GM19467 (cell line): ENCODE results near the gene PADI1.

Experiments
- ATAC-seq: cut with Tn5 transposase; IDR thresholded peaks from one replicate; pipeline ENCODE4 v1.9.1; 2021; ENCODE audit warnings: mild to moderate bottlenecking, moderate library complexity; ENCODE audit not compliant: unreplicated experiment

Gene PADI1

DNA sequence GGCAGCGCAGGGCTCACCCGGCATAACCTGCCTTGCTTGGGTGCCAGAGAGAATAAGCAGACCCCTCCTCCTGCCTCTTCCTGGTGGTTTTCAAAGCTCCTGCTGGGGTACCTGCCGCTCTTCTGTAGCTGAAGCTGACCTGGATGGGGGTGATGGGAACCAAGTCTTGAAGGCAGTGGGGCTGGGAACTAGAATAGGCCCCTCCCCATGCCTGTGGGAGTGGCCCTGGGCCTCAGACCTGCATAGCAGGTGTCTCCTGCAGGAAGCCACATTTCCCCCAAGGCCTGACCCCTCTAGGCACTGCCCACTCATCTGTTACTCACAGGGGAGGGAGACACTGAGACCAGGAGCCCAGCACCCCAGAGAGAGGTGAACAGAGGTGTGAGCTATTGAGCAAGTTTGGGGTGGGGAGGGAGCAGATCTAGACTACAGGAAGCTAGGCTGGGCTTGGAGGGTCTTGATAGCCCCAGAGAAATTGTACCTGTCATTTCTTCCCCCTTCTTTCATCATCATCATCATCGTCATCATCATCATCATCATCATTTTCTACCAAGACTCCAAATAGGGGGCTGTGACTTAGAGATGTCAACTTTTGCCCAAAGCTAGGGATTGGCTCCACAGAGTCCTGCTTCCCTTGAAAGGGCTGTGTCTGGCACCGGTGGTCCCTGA lies 10.1 kb downstream of the PADI1 start:
- ATAC-seq = no peak

DNA sequence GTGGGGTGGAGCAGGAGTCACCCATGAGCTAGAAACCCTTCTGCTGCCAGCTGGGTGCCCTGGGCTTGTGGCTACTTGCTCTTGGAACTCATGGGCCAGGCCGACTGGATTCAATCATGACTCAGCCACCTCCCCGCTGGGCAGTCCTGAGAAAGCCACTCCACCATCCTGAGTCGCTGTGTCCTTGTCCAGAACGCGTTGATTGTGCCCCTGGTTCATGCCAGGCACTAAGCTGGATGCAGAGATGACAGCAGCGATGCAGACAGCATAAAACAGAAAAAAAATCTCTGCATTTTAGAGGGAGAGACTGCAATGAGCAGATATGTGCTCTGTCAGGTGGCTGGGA lies 10.6 kb downstream of the PADI1 start:
- no peak for ATAC-seq

DNA sequence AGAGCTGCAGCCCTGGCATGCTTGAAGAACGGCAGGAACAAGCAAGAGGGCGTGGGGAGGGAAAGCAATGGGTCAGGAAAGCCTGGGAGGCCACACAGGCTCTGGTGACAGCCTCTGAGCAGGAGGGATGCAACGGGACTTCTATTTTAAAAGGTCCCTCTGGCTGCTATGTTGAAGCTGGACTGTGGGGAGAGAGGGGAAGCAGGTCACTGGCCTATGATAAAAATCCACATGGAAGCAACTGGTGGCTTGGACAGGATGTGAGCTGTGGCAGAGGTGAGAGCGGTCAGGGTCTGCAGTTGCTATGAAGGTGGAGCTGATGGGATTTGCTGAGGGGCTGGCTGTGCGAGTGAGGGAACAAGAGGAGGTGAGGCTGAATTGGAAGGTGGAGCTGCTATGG lies 11.2 kb downstream of the PADI1 start:
- ATAC-seq = no peak

DNA sequence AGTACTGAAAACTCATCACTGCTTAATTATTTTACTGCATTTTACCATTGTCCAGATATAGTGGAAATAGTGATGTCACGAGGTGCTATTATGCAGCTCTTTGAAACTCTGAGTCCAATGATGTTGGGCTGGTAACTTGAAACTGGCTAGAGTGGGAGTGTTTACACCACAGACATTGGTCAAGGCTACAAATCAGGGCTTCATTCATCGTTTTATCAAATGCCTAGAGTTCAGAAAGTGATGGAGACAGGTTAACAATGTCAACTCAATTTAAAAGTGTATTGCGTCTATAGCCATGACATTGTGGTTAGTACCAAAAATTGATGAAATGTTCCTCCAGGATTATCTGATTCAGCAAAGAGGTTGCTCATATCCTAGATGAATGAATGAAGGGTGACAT lies 12.7 kb downstream of the PADI1 start:
- no peak for ATAC-seq

DNA sequence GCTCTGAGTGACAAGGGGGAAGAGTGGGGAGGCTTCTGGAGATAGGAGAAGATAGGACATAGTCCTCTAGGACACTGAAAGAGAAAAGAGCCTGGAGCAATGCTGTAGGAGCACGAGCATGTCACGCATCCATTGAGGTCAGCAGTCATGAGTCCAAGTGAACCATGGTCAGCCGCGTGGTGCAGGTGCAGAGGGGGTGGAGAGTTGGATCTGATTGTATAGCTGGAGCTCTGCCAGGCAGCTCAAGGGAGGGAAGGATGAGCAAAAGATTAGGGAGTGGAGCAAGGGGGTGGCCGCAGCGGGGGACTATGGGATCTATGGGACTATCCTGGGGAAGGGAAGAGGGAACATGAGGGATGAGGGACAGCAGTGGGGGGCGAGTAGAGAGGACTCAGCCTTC lies 14.0 kb downstream of the PADI1 start:
- ATAC-seq = no peak

DNA sequence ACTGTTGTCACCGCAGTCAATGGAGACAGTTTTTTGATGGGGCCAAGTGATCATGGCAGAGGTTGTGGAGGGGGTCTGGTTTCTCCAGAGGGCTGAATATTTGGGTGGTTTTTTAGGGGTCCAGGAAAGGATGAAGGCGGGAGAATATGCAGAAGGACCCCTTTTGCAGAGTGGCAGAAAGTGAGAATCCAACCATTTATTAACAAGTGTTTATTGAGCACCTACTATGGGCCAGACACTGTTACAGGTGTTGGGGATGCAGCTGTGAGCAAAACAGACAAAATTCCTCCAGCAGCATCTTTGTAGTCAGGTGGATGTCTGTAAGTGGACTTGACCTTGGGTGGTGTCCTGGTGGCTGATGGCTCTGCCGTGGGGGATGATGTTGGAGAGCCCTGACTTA lies 15.4 kb downstream of the PADI1 start:
- ATAC-seq = no peak

DNA sequence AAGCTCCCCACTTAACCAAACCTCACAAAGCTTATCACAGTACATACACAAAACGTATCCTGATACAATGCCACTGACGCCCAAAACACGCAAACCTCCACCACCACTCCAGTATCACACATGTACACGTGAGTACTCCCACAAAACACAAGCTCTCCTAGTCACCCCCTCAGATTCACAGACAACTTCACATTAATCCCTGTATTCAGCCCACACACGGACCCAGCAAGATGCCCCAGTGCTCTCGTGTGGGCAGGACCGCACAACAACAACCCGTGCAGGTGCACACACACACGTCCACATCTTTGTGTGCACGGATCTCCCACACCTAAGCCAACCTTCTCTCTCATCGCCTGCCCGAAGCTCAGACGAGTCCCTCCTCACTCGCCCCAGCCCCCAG lies 17.6 kb downstream of the PADI1 start:
- no peak for ATAC-seq

DNA sequence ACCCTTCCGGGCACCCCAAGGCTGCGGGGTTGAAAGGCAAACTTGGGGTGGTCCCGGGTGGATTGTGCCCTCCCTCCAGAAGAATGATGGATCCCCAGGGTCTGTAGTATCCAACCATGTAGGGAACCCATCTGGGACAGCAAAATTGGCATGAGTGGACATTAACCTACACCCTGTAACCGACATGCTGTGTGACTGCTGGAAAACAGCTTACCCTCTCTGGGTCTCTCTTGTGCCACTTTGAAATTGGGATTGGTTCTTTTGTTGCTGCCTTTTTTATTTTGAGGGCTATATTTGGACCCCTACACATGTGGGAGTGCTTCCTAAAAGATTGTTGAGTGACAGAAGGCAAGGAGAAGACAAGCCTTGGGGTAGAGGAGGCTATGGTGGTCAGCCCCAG lies 19.5 kb downstream of the PADI1 start:
- no peak for ATAC-seq

DNA sequence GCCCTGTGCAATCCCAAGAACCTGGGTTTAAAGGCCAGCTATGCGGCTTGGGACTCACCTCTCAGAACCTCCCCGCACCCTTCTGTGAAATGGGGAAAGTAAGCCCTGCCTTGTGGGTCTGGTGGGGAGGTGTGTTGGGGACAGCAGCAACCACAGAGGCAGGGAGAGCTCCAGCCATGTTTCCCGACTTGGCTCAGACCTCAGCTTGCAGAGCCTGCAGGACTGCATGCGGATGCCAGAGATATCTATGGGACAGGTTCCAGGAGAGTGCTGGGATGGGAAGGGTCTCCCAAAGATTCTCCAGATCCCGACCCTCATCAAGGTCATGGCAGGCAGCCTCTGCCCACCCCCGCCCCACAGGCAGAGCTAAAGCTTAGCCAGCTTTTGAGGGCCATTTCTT lies 20.2 kb downstream of the PADI1 start:
- no peak for ATAC-seq

DNA sequence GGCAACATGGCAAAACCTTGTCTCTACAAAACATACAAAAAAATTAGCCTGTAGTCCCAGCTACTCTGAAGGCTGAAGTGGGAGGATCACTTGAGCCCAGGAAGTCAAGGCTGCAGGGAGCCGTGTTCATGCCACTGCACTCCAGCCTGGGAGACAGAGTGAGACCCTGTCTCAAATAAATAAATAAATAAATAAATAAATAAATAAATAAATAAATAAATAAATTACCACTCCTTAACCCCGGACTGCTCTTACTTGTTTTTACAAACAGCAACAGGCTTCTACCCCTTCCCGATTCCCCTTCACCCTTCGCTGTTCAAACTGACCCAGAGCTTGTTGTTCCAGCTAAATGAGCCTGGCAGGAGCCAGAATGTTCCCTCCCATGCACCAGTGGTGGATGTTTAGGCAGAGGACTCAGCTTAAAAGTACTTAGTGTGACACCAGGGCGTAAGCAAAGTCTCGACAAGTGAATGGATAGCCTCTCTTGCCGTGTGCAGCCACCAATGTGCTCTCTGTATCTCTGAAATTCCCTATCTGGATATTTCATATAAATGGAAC lies 22.5 kb downstream of the PADI1 start:
- no peak for ATAC-seq

DNA sequence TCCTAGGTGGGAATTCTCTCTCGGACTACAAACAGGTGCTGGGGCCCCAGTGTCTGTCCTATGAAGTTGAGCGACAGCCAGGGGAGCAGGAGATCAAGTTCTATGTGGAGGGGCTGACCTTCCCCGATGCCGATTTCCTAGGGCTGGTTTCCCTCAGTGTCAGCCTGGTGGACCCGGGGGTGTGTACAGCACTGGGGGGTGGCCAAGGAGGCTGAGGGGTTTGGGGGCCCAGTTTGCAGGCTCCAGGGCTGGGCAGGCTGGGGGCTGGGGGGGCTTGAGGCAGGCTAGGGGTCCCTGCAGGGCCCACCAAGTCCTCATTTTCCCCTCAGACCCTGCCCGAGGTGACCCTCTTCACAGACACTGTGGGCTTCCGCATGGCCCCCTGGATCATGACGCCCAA lies 23.7 kb downstream of the PADI1 start:
- no peak for ATAC-seq

DNA sequence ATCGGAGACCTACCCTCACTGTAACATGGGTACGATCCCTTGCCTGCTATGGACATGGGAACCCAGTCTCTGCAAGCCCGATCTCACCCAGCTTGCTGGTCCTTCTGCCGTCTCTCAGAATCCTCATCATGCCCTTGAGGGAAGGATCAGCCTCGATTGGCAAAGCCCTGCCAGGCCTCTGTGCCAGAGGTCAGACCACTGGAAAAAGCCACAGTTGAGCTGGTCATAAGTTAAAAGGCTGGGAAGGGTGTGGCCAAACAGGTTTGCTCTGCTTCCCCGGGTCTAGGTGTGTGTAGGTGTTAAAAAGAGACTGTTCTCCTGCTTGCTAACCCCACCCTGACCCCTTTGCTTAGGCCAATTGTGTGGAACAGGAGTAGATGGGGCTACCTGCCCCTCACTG lies 24.5 kb downstream of the PADI1 start:
- no peak for ATAC-seq

DNA sequence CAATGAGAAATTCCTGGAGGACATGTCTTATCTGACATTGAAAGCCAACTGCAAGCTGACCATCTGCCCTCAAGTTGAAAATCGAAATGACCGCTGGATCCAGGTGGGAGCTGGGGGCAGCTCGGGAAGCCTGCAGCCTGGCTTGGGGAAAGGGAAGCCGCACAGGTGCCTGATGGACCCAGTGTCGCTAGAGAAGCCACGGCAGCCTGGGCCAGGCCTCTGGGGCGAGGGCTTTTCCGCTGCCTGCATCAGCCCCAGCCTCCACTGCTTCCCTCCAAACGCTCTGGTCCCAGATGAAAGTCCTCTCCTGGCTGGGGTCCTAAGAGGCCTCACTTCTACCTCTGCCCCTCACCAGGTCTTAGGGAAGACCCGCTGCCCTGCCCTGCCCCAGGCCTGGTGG lies 25.2 kb downstream of the PADI1 start:
- ATAC-seq = no peak

DNA sequence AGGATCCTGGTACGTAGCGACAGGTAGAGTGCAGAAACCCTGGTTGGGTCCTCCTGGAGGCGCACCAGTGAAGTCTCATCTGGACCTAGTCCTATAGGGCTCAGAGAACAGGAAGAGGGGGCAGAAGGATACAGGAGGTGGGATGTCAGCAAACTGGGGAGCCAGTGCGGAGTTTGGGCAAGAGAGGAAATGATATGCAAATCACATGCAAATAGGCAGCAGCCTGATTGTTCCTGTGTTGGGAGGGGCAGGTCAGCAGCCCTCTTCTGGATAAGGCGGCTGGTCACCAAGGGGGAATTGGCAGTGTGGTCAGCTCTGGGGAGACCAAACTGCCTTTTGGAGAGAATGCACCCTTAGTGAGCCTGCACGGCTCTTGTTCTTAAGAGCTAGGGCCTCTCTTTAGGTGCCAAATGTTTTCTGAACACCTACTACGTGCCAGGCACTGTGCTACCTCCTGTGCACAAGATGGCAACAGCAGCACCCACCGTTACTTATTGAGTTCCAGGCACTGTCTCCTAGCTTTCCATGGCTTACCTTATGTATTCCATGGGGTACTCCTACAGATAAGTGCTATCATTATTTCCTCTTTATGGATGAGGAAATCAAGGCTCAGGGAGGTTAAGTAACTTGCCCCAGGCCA lies 25.9 kb downstream of the PADI1 start:
- no peak for ATAC-seq

DNA sequence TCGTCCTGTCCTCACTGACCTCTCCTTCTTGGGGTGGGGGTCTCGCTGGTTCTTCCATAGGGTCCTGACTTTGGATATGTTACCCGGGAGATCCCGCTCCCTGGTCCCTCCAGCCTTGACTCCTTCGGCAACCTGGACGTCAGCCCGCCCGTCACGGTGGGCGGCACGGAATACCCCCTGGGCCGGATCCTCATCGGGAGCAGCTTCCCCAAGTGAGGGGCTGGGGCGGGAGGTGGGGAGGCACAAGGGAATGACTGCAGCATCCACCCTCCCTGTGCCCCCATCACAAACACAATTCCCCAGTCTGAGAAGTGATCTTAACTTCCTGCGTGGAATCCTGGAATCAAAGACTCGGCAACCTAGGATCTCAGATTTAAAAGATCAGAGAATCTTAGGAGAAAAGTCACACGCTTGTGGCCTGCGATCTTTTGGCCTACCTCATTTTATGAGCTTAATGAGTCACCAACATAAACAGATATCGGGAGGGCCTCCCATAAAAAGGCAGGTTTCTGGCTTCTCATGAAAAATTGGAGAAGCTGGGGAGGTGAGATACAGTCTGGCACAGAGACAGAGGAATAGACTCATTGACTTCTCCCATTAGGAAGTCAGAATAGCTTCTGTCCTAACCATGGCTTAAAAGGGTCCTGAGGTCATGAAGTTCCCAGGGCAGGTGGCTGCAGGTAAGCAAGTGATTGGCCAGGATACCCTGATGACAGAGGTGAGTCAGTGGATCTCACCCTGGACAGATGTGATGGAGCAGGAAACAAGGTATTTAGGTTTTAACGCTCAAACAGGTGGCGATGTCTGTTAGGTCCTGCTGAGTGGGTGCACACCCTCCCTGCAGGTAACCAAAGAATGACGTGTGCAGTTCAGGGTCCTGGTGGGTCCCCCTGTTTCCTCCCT lies 28.1 kb downstream of the PADI1 start:
- no peak for ATAC-seq

DNA sequence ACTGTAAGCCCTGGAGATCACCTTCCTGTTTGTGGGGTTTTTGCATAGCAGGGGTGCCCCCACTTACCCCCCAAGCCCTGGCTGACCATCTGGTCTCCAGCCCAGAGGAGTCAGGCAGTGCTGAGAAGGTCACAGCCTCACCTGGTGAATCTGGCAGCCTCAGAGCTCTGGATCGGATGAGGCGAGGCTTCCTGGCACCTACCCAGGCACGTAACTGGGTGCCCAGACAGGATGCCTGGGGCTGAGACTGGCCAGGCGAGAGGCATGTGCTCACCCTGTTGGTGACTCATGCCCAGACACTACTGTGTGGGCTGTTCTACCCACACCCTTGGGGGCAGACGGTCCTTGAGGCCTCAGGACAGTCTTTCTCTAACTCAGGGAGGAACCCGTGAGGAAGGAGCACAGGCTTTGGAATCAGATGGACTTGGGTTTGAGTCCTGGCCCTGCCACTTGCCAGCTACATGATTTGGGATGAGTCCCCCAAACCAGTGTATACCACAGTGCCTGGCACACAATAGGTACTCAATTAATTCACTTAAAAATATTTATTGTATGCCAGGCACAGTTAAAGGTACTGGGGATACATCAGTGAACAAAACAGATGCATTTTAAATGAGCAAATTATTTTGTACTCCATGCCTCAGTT lies 28.9 kb downstream of the PADI1 start:
- no peak for ATAC-seq

DNA sequence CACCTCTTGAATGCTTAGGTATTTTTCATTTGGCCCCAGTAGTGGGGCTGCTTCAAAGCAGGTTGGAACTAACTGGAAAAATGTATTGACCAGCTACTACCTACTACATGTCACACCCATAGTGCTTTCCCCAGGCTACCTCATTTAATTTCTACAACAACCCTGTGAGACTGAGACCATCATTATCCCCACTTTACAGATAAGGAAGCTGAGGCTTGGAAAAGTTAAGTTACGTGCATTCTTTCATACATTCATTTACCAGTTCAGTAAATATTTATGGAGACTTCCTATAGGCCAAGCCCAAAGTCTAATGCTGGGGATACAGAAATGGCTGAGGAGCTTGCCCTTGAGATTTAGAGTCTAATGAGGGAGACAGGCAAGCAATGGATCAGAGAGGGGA lies 29.5 kb downstream of the PADI1 start:
- ATAC-seq = no peak

DNA sequence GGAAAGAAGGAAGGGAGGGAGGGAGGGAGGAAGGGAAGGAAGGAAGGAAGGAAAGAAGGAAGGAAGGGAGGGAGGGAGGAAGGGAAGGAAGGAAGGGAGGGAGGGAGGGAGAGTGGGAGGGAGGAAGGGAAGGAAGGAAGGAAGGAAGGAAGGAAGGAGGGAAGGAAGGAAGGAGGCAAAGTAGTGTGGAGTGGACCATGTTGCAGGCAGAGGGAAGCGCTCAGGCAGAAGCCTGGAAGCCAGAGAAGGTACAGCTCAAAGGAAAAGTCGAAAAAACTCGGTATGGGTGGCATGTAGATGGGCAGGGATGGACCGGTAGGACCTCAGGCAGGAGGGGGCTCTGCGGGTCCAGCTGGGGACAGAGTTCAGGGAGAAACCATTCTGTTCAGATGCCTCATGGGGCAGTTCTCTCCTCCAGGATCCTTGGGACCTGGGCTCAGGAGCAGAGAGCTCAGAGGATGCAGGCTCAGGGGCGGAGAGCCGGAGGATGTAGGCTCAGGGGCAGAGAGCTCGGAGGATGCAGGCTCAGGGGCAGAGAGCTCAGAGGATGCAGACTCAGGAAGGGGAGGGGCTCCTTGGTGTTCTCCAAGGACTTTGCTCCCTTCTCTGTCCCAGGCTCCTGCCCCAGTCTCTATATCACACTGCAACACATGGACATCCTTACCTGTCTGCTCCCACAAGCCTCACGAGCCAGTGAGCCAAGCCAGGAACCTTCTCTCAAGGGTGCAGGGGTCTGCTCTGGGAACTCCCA lies 30.4 kb downstream of the PADI1 start:
- ATAC-seq = no peak

DNA sequence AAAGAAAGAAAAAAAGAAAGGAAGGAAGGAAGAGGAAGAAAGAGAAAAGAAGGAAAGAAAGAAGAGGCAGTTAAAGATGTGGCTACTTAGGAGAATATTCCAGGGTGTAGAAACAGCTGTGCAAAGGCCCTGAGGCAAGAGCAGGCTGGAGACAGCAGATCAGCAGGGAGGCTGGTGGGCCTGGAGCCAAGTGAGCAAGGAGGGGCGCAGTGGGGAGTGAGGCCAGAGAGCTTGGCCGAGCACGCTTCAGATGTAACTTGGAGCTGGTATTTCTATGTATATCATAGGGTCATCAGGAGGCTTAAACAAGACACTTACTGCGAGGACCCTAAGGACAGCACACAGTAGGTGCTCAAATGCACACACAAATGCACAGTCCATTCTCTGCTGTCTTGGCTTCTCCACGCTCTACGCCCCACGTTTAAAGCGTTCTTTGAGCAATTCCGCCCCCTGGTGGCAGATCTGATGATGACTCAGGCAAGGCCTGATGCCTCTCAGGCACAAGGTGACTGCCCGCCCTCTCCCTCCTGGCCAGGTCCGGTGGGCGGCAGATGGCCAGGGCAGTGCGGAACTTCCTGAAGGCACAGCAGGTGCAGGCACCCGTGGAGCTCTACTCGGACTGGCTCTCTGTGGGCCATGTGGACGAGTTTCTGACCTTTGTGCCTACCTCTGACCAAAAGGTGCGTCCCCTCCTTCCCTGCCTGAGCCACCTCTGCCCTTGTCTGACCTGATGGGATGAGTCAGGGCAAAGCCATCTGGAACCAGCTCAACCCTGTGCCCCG lies 32.0 kb downstream of the PADI1 start:
- ATAC-seq = no peak

DNA sequence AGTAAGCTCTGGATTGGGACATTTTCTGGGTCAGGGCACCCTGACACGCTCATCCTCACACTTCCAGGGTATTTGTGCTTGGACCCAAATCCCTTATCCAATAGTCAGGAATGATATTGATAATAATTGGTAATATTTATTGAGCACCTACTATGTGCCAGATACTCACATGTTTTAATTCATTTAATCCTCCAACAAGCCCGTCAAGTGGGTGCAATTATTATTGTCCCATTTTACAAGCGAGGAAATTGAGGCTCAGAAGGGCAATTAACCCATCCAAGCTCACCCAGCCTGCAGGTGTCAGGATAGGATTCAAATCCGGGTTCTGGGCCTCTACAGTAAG lies 32.6 kb downstream of the PADI1 start:
- ATAC-seq = no peak
